Neuronal stem cell (in vitro differentiated cells): ENCODE data around the gene COL5A1.
A peak's percentile ranks its signal among the peaks of the same experiment; 100 is the strongest.

ENCODE experiments used
- DNase-seq: peaks from one replicate; pipeline ENCODE4 v3.0.0-alpha.2; 2013; ENCODE audit warnings: low spot score
- H2AFZ ChIP-seq: one replicate; pipeline ENCODE4 v1.6.1; 2013; ENCODE audit warnings: mild to moderate bottlenecking, low read length, inconsistent platforms
- H2AK5ac ChIP-seq: 2 replicates; pipeline ENCODE4 v1.6.1; 2013; ENCODE audit warnings: low read depth, mild to moderate bottlenecking, inconsistent platforms, low read length, moderate library complexity, mixed read lengths
- H2BK120ac ChIP-seq: 2 replicates; pipeline ENCODE4 v1.6.1; 2013; ENCODE audit warnings: low read depth, mild to moderate bottlenecking, inconsistent platforms, low read length, moderate library complexity, mixed read lengths
- H2BK12ac ChIP-seq: one replicate; pipeline ENCODE4 v1.6.1; 2013; ENCODE audit warnings: low read length, inconsistent platforms
- H2BK15ac ChIP-seq: 2 replicates; pipeline ENCODE4 v1.6.1; 2013; ENCODE audit warnings: mild to moderate bottlenecking, low read length, inconsistent platforms, mixed read lengths
- H2BK5ac ChIP-seq: one replicate; pipeline ENCODE4 v1.6.1; 2013; ENCODE audit warnings: inconsistent platforms, mild to moderate bottlenecking, low read length, moderate library complexity
- H3K14ac ChIP-seq: one replicate; pipeline ENCODE4 v1.6.1; 2013; ENCODE audit warnings: low read length, inconsistent platforms
- H3K18ac ChIP-seq: 2 replicates; pipeline ENCODE4 v1.6.1; 2013; ENCODE audit warnings: low read length, inconsistent platforms
- H3K23ac ChIP-seq: 2 replicates; pipeline ENCODE4 v1.6.1; 2013; ENCODE audit warnings: low read depth, mild to moderate bottlenecking, mixed read lengths, low read length, inconsistent platforms; ENCODE audit not compliant: poor library complexity
- H3K27ac ChIP-seq: replicated peaks from 3 replicates; pipeline ENCODE4 v1.5.1; 2013; ENCODE audit warnings: low read length, inconsistent platforms
- H3K27me3 ChIP-seq, 3 experiments: 2 replicates each; pipeline ENCODE4 v1.6.1; 2013; ENCODE audit warnings: low read length in 3 of 3, mild to moderate bottlenecking in 2 of 3, inconsistent platforms in 1 of 3, low read depth in 1 of 3, mixed read lengths in 1 of 3, moderate library complexity in 1 of 3; ENCODE audit not compliant: control insufficient read depth in 3 of 3, insufficient read depth in 3 of 3
- H3K36me3 ChIP-seq, 2 donors: replicated peaks in 1 of 2; 2 replicates each; pipeline ENCODE4 v1.6.1; 2013; ENCODE audit warnings: low read length in 2 of 2; ENCODE audit not compliant: control insufficient read depth in 2 of 2, insufficient read depth in 2 of 2
- H3K4ac ChIP-seq: 2 replicates; pipeline ENCODE4 v1.6.1; 2013; ENCODE audit warnings: inconsistent platforms, mild to moderate bottlenecking, low read length, moderate library complexity
- H3K4me1 ChIP-seq, 2 donors: 1 replicate in 1 of 2; 2 replicates in 1 of 2; pipeline ENCODE4 v1.6.1; 2013; ENCODE audit warnings: low read length in 2 of 2, low read depth in 1 of 2; ENCODE audit not compliant: control insufficient read depth in 2 of 2, insufficient read depth in 1 of 2
- H3K4me2 ChIP-seq: one replicate; pipeline ENCODE4 v1.6.1; 2013; ENCODE audit warnings: mild to moderate bottlenecking, low read length, inconsistent platforms; ENCODE audit not compliant: insufficient read depth, poor library complexity, severe bottlenecking
- H3K4me3 ChIP-seq, 2 donors: 2 replicates each; pipeline ENCODE4 v1.5.1; 2013; ENCODE audit warnings: low read length in 2 of 2, mild to moderate bottlenecking in 2 of 2, inconsistent platforms in 1 of 2, moderate library complexity in 1 of 2
- H3K79me1 ChIP-seq: one replicate; pipeline ENCODE4 v1.6.1; 2013; ENCODE audit warnings: low read depth, mild to moderate bottlenecking, inconsistent platforms, low read length, moderate library complexity
- H3K9ac ChIP-seq: one replicate; pipeline ENCODE4 v1.6.1; 2013; ENCODE audit warnings: mild to moderate bottlenecking, low read depth, low read length, inconsistent platforms; ENCODE audit not compliant: poor library complexity
- H3K9me3 ChIP-seq, 2 donors: replicated peaks in 1 of 2; 2 replicates each; pipeline versions ENCODE3 to v1.6.1; 2013; ENCODE audit warnings: low read length in 2 of 2, mild to moderate bottlenecking in 2 of 2, inconsistent platforms in 1 of 2, low read depth in 1 of 2, mixed read lengths in 1 of 2, moderate library complexity in 1 of 2; ENCODE audit not compliant: control insufficient read depth in 2 of 2, insufficient read depth in 1 of 2
- H4K8ac ChIP-seq: one replicate; pipeline ENCODE4 v1.6.1; 2013; ENCODE audit warnings: low read depth, mild to moderate bottlenecking, inconsistent platforms, low read length, moderate library complexity
- H4K91ac ChIP-seq: one replicate; pipeline ENCODE4 v1.6.1; 2013; ENCODE audit warnings: low read length, low read depth, mild to moderate bottlenecking, inconsistent platforms; ENCODE audit not compliant: poor library complexity
- WGBS, 2 donors: extraction: QIAGEN DNeasy Blood & Tissue Kit; methylation state at CpG; one replicate each; pipeline ENCODE4 v1.1.7; 2013; ENCODE audit warnings: missing lambda C conversion rate in 2 of 2, mixed read lengths in 1 of 2; ENCODE audit not compliant: insufficient read length in 2 of 2, insufficient replicate concordance in 1 of 2; ENCODE audit errors: extremely low coverage in 2 of 2; 5-methylcytosine and 5-hydroxymethylcytosine counted together

The COL5A1 gene

GRCh38 chr9:134593286-134594077 is 48.1 kb upstream of the COL5A1 start:
- H4K8ac ChIP-seq: no peak overlapping the region
- no CpG with 5 or more reads among the region's 25 CpGs for WGBS, 2 donors
- no peak overlapping the region for H3K9ac ChIP-seq
- peaks cover 2% of the 10 kb centered on the region for H3K79me1 ChIP-seq
- no peak overlapping the region for H2BK5ac ChIP-seq
- H3K18ac ChIP-seq: peak overlapping the region; percentile 79
- H3K9me3 ChIP-seq: no peaks in the 10 kb centered on the region
- no peak overlapping the region for H3K4me2 ChIP-seq
- no peaks in the 10 kb centered on the region for H3K36me3 ChIP-seq
- H3K27ac ChIP-seq: no peak overlapping the region
- H3K4me3 ChIP-seq: no peak overlapping the region
- H2BK12ac ChIP-seq: no peak overlapping the region
- H3K27me3 ChIP-seq: no peaks in the 10 kb centered on the region
- H2BK120ac ChIP-seq: no peak overlapping the region
- H2BK15ac ChIP-seq: no peak overlapping the region
- peak overlapping the region; percentile 80 for H3K23ac ChIP-seq
- no peak overlapping the region for H4K91ac ChIP-seq
- no peak for DNase-seq
- H3K4ac ChIP-seq: no peak overlapping the region
- H2AFZ ChIP-seq: no peak overlapping the region
- H3K14ac ChIP-seq: peak overlapping the region; percentile 47
- H3K4me1 ChIP-seq: peaks cover 0 to 11% of the 10 kb centered on the region in 2 donors
- H2AK5ac ChIP-seq: peak overlapping the region; percentile 76

DNA sequence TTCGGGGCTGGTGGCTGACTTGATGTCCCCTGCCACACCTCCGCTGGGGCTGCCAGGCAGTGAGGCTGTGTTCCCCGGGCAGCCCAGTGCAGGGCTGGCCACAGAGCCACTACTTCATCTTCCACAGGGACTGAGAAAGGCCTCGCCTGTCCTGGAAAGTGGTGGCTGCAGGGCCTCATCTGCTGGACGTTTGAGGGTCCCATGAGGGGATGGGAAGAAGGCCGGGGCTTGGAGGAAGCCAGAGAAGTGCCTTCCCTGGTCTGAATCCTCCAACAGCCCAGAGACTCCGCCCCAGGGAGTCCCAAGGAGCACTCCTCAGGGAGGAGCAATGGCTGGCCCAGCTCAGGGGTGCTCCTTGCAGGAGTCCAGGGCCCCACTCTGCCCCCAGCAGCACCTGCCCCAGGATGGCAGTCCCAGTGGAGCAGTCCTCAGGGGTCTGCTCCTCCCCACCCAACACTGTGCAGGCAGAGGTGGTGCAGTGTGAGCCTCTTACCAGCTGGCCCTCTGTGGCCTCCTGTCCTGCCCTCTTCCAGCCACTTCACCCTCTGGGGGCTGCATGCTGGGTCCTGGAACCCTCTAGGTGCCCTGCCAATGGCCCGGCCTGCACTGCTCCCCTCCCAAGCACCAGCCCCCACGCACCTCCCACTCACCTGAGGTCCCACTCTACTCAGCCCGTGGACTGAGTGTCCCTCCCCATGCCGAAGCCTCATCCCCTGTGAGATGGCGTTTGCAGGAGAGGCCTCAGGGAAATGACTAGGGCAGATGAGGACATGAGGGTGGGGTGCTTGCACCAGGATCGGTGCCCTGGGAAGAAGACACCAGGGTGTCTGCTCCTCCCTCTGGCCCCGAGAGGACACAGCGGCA is 47.3 kb upstream of the COL5A1 start:
- H3K27ac ChIP-seq: no peak overlapping the region
- H3K23ac ChIP-seq: no peak overlapping the region
- no peak overlapping the region for H3K4me3 ChIP-seq
- peak overlapping the region; percentile 94 for H2AK5ac ChIP-seq
- peak overlapping the region; percentile 42 for H3K18ac ChIP-seq
- H3K4ac ChIP-seq: no peak overlapping the region
- WGBS, 2 donors: no CpG with 5 or more reads among the region's 15 CpGs
- no peak overlapping the region for H3K4me2 ChIP-seq
- H3K14ac ChIP-seq: peak overlapping the region; percentile 63
- H2BK5ac ChIP-seq: peak overlapping the region; percentile 47
- no peak overlapping the region for H2BK120ac ChIP-seq
- DNase-seq: no peak
- no peak overlapping the region for H2BK15ac ChIP-seq
- H4K91ac ChIP-seq: no peak overlapping the region
- no peak overlapping the region for H2AFZ ChIP-seq
- no peak overlapping the region for H3K9ac ChIP-seq
- no peaks in the 10 kb centered on the region for H3K9me3 ChIP-seq
- no peaks in the 10 kb centered on the region for H3K36me3 ChIP-seq
- no peak overlapping the region for H2BK12ac ChIP-seq
- peaks cover 2% of the 10 kb centered on the region for H3K79me1 ChIP-seq
- no peaks in the 10 kb centered on the region for H3K27me3 ChIP-seq
- no peak overlapping the region for H4K8ac ChIP-seq
- peaks cover 0 to 11% of the 10 kb centered on the region in 2 donors for H3K4me1 ChIP-seq

DNA sequence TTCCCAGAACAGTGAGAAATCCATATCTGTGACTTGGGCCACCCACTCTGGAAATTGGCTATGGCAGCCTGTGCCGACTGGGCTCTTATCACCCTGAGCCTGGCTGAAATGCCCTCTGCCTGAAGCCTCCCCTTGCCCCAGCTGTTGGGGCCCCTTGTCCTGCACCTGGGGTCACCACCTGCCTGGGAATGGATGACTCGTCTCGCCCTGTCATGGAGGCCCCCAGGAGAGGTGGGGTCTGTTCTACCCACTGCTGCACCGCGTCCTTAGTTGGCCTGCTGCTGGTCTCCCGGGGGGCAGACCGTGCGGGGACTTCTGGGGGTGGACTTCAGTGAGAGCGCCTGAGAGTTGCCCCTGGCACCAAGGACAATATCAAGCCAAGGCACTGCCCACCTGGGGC is 46.6 kb upstream of the COL5A1 start:
- H3K23ac ChIP-seq: no peak overlapping the region
- no peak overlapping the region for H4K8ac ChIP-seq
- no peaks in the 10 kb centered on the region for H3K36me3 ChIP-seq
- no peak overlapping the region for H2BK15ac ChIP-seq
- no peak overlapping the region for H2BK12ac ChIP-seq
- no peak for DNase-seq
- H3K27me3 ChIP-seq: no peaks in the 10 kb centered on the region
- peaks cover 0 to 11% of the 10 kb centered on the region in 2 donors for H3K4me1 ChIP-seq
- no peak overlapping the region for H3K18ac ChIP-seq
- no peaks in the 10 kb centered on the region for H3K9me3 ChIP-seq
- no peak overlapping the region for H3K4me3 ChIP-seq
- no CpG with 5 or more reads among the region's 9 CpGs for WGBS, 2 donors
- H3K79me1 ChIP-seq: peaks cover 2% of the 10 kb centered on the region
- H3K4me2 ChIP-seq: no peak overlapping the region
- H2BK5ac ChIP-seq: peak overlapping the region; percentile 47
- H4K91ac ChIP-seq: no peak overlapping the region
- no peak overlapping the region for H3K4ac ChIP-seq
- no peak overlapping the region for H3K27ac ChIP-seq
- peak overlapping the region; percentile 63 for H3K14ac ChIP-seq
- no peak overlapping the region for H2AFZ ChIP-seq
- H3K9ac ChIP-seq: no peak overlapping the region
- peak overlapping the region; percentile 94 for H2AK5ac ChIP-seq
- no peak overlapping the region for H2BK120ac ChIP-seq
